ENCODE data around the gene STX17.

- TF ChIP-seq CTCF (IDR thresholded peaks at IDR 0.05) = no peak
- no peak for TF ChIP-seq POLR2A (IDR thresholded peaks at IDR 0.05)
These were observed 15.6 kb downstream of the STX17 start for GRCh38 chr9:99921875-99922710.

All from tibial nerve (tissue), 3 donors.